ENCODE data around the gene EFCAB12.

- TF ChIP-seq CTCF (IDR thresholded peaks at IDR 0.05; ENCODE audit: insufficient read depth, low read depth, low read length) (no peak), EZH2 (IDR thresholded peaks at IDR 0.05; ENCODE audit: insufficient read depth, low read length) (no peak)
Observed at GRCh38 chr3:129366312-129366831, 62.1 kb downstream of the EFCAB12 start.

Measured in astrocyte (in vitro differentiated cells and primary cell).